K562 (cell line): ENCODE results near the gene SAT2. TPM values are rescaled to one million over a fixed set of nuclear protein-coding genes. Genes with fewer than 3 reads are reported as not detected.

Source experiments
- ASH1L ChIP-seq: fragments of 450-650 bp; IDR thresholded peaks from 2 replicates; pipeline ENCODE4 v1.6.1; 2018; ENCODE audit warnings: borderline replicate concordance, mild to moderate bottlenecking, low read depth; ENCODE audit not compliant: partially characterized antibody
- CBFA2T3 ChIP-seq: fragments of 450-650 bp; IDR thresholded peaks from 2 replicates; pipeline ENCODE4 v1.6.1; 2017
- HCFC1 ChIP-seq: IDR thresholded peaks from 2 replicates; pipeline ENCODE4 v1.6.1; 2012; ENCODE audit warnings: low read depth, low read length, improper control_type of control experiment
- POLR2H ChIP-seq: IDR thresholded peaks from 2 replicates; pipeline ENCODE4 v1.6.1; 2016; ENCODE audit warnings: missing genetic modification characterization, low read depth, mild to moderate bottlenecking, control low read depth, missing compliant biosample characterization, moderate library complexity
- polyA plus RNA-seq, 8 experiments: library from polyadenylated mRNA; depleted of rRNA in 4 of 8; stranded (reverse) in 5 of 8; unstranded in 3 of 8; fragments of >200 nt; fragmentation: Nextera tagmentation in 2 of 8; fragmentation: Illumina TruSeq in 1 of 8; extraction: Ambion mirVana in 2 of 8; extraction: Trizol in 1 of 8; gene quantifications; 2 replicates each; pipeline versions ENCODE4 v1.2.1 to v1.2.3, GENCODE V29; 2011 to 2014; ENCODE audit warnings: inconsistent platforms in 1 of 8, missing spikeins in 1 of 8
- total RNA-seq, 7 experiments: library from RNA; depleted of rRNA in 6 of 7; stranded (reverse); fragments of >200 nt in 6 of 7; fragmentation: Illumina TruSeq in 2 of 7; extraction: Trizol in 2 of 7; gene quantifications; 2 replicates each; pipeline versions ENCODE4 v1.2.1 to v1.2.3, GENCODE V29; 2011 to 2021; ENCODE audit warnings: low replicate concordance in 1 of 7
- TF ChIP-seq, protein P1 (sequence below), 3 experiments: fragments of 200-800 bp in 1 of 3; sonication (Bioruptor generic) in 1 of 3; sonication (generic) in 1 of 3; formaldehyde crosslinking in 1 of 3; IDR thresholded peaks; 2 replicates each; pipeline versions ENCODE4 v1.6.1 to v1.8.0; 2016 to 2022; ENCODE audit warnings: mild to moderate bottlenecking in 2 of 3, missing compliant biosample characterization in 2 of 3, missing genetic modification characterization in 2 of 3, missing genetic modification reagents in 1 of 3
- TF ChIP-seq, protein P2 (sequence below): sonication (generic); formaldehyde crosslinking; IDR thresholded peaks from 2 replicates; pipeline ENCODE4 v1.8.0; 2023; ENCODE audit warnings: mild to moderate bottlenecking, missing genetic modification reagents
- TF ChIP-seq, protein P3 (sequence below): sonication (generic); formaldehyde crosslinking; IDR thresholded peaks from 2 replicates; pipeline ENCODE4 v1.8.0; 2022; ENCODE audit warnings: mild to moderate bottlenecking, missing genetic modification reagents
- TF ChIP-seq, protein P4 (sequence below): fragments of 200-800 bp; sonication (Bioruptor generic); IDR thresholded peaks from 2 replicates; pipeline ENCODE4 v1.6.1; 2017; ENCODE audit warnings: missing genetic modification characterization, missing compliant biosample characterization

The SAT2 gene
- total and polyA plus RNA-seq, 9 of the 15 experiments (the other 6 are each of a cell fraction or from before 2014, with no cell fraction given), result 2.0 to 8.0 (median 5.3) TPM

GRCh38 chr17:7614425-7615264, 13.0 kb downstream of the SAT2 start, which contains the start of gene FXR2 (continued):
- TF ChIP-seq ASH1L (peak; percentile 67), POLR2H (tag) (no peak), CBFA2T3 (no peak), HCFC1 (peak; percentile 28)
- TF ChIP-seq, protein P1, sequence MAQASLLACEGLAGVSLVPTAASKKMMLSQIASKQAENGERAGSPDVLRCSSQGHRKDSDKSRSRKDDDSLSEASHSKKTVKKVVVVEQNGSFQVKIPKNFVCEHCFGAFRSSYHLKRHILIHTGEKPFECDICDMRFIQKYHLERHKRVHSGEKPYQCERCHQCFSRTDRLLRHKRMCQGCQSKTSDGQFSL (CRISPR knock-in tag; IDR thresholded peaks at IDR 0.05), result peak; percentile 80
- TF ChIP-seq, protein P1 (tag; IDR thresholded peaks at IDR 0.05), result peak in 1 of 2 experiments; percentile 59; a peak in 1 of 4 replicates
- TF ChIP-seq, protein P2, sequence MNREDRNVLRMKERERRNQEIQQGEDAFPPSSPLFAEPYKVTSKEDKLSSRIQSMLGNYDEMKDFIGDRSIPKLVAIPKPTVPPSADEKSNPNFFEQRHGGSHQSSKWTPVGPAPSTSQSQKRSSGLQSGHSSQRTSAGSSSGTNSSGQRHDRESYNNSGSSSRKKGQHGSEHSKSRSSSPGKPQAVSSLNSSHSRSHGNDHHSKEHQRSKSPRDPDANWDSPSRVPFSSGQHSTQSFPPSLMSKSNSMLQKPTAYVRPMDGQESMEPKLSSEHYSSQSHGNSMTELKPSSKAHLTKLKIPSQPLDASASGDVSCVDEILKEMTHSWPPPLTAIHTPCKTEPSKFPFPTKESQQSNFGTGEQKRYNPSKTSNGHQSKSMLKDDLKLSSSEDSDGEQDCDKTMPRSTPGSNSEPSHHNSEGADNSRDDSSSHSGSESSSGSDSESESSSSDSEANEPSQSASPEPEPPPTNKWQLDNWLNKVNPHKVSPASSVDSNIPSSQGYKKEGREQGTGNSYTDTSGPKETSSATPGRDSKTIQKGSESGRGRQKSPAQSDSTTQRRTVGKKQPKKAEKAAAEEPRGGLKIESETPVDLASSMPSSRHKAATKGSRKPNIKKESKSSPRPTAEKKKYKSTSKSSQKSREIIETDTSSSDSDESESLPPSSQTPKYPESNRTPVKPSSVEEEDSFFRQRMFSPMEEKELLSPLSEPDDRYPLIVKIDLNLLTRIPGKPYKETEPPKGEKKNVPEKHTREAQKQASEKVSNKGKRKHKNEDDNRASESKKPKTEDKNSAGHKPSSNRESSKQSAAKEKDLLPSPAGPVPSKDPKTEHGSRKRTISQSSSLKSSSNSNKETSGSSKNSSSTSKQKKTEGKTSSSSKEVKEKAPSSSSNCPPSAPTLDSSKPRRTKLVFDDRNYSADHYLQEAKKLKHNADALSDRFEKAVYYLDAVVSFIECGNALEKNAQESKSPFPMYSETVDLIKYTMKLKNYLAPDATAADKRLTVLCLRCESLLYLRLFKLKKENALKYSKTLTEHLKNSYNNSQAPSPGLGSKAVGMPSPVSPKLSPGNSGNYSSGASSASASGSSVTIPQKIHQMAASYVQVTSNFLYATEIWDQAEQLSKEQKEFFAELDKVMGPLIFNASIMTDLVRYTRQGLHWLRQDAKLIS (CRISPR knock-in tag), result no peak
- TF ChIP-seq, protein P3, sequence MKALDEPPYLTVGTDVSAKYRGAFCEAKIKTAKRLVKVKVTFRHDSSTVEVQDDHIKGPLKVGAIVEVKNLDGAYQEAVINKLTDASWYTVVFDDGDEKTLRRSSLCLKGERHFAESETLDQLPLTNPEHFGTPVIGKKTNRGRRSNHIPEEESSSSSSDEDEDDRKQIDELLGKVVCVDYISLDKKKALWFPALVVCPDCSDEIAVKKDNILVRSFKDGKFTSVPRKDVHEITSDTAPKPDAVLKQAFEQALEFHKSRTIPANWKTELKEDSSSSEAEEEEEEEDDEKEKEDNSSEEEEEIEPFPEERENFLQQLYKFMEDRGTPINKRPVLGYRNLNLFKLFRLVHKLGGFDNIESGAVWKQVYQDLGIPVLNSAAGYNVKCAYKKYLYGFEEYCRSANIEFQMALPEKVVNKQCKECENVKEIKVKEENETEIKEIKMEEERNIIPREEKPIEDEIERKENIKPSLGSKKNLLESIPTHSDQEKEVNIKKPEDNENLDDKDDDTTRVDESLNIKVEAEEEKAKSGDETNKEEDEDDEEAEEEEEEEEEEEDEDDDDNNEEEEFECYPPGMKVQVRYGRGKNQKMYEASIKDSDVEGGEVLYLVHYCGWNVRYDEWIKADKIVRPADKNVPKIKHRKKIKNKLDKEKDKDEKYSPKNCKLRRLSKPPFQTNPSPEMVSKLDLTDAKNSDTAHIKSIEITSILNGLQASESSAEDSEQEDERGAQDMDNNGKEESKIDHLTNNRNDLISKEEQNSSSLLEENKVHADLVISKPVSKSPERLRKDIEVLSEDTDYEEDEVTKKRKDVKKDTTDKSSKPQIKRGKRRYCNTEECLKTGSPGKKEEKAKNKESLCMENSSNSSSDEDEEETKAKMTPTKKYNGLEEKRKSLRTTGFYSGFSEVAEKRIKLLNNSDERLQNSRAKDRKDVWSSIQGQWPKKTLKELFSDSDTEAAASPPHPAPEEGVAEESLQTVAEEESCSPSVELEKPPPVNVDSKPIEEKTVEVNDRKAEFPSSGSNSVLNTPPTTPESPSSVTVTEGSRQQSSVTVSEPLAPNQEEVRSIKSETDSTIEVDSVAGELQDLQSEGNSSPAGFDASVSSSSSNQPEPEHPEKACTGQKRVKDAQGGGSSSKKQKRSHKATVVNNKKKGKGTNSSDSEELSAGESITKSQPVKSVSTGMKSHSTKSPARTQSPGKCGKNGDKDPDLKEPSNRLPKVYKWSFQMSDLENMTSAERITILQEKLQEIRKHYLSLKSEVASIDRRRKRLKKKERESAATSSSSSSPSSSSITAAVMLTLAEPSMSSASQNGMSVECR (CRISPR knock-in tag), result 0 out of 2 replicates have a peak, but pooled peaks have one; percentile 28
- TF ChIP-seq, protein P4, sequence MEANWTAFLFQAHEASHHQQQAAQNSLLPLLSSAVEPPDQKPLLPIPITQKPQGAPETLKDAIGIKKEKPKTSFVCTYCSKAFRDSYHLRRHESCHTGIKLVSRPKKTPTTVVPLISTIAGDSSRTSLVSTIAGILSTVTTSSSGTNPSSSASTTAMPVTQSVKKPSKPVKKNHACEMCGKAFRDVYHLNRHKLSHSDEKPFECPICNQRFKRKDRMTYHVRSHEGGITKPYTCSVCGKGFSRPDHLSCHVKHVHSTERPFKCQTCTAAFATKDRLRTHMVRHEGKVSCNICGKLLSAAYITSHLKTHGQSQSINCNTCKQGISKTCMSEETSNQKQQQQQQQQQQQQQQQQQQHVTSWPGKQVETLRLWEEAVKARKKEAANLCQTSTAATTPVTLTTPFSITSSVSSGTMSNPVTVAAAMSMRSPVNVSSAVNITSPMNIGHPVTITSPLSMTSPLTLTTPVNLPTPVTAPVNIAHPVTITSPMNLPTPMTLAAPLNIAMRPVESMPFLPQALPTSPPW (CRISPR knock-in tag), result peak; percentile 85
